H9 (cell line): ENCODE data around the gene TFAP2A. TPM values are rescaled to one million over a fixed set of nuclear protein-coding genes. Genes with fewer than 3 reads are reported as not detected.

Experiments used
- DNase-seq: peaks from one replicate; pipeline ENCODE4 v3.0.0-alpha.2; 2017
- H2AFZ ChIP-seq: one replicate; pipeline ENCODE4 v1.6.1; 2013; ENCODE audit warnings: mild to moderate bottlenecking, low read length, control low read depth, moderate library complexity
- H2AK5ac ChIP-seq: 2 replicates; pipeline ENCODE4 v1.6.1; 2013; ENCODE audit warnings: low read length, control low read depth, mixed read lengths; ENCODE audit not compliant: insufficient read length
- H2BK120ac ChIP-seq: one replicate; pipeline ENCODE4 v1.6.1; 2013; ENCODE audit warnings: low read depth, mild to moderate bottlenecking, low read length, control low read depth, inconsistent platforms; ENCODE audit not compliant: poor library complexity, severe bottlenecking
- H2BK12ac ChIP-seq: 2 replicates; pipeline ENCODE4 v1.6.1; 2013; ENCODE audit warnings: low read length, control low read depth, mixed read lengths, low read depth; ENCODE audit not compliant: insufficient read length
- H2BK15ac ChIP-seq: 2 replicates; pipeline ENCODE4 v1.6.1; 2013; ENCODE audit warnings: low read depth, low read length, control low read depth
- H2BK20ac ChIP-seq: one replicate; pipeline ENCODE4 v1.6.1; 2013; ENCODE audit warnings: low read depth, mild to moderate bottlenecking, low read length, control low read depth, inconsistent platforms; ENCODE audit not compliant: poor library complexity, severe bottlenecking
- H2BK5ac ChIP-seq: 2 replicates; pipeline ENCODE4 v1.6.1; 2013; ENCODE audit warnings: low read length, control low read depth, mixed read lengths; ENCODE audit not compliant: insufficient read length
- H3K14ac ChIP-seq: 2 replicates; pipeline ENCODE4 v1.6.1; 2013; ENCODE audit warnings: low read length, control low read depth; ENCODE audit not compliant: insufficient read depth
- H3K18ac ChIP-seq: 2 replicates; pipeline ENCODE4 v1.6.1; 2013; ENCODE audit warnings: low read depth, mild to moderate bottlenecking, mixed read lengths, low read length, control low read depth; ENCODE audit not compliant: insufficient read length
- H3K23ac ChIP-seq: 2 replicates; pipeline ENCODE4 v1.6.1; 2013; ENCODE audit warnings: low read length, control low read depth, mixed read lengths, low read depth; ENCODE audit not compliant: insufficient read length
- H3K23me2 ChIP-seq: 2 replicates; pipeline ENCODE4 v1.6.1; 2013; ENCODE audit warnings: low read depth, mild to moderate bottlenecking, mixed read lengths, low read length, control low read depth; ENCODE audit not compliant: insufficient read length, poor library complexity, severe bottlenecking
- H3K27ac ChIP-seq: 2 replicates; pipeline ENCODE4 v1.5.1; 2013; ENCODE audit warnings: low read length, control low read depth, mixed read lengths, low read depth; ENCODE audit not compliant: insufficient read length
- H3K27me3 ChIP-seq: 2 replicates; pipeline ENCODE4 v1.6.1; 2013; ENCODE audit warnings: low read length, control low read depth, inconsistent platforms; ENCODE audit not compliant: insufficient read depth
- H3K4ac ChIP-seq: 2 replicates; pipeline ENCODE4 v1.6.1; 2013; ENCODE audit warnings: low read depth, mild to moderate bottlenecking, control low read depth, inconsistent platforms, low read length, moderate library complexity
- H3K4me1 ChIP-seq: 2 replicates; pipeline ENCODE4 v1.6.1; 2013; ENCODE audit warnings: low read length, control low read depth, inconsistent platforms; ENCODE audit not compliant: insufficient read depth
- H3K4me2 ChIP-seq: 2 replicates; pipeline ENCODE4 v1.6.1; 2013; ENCODE audit warnings: low read length, control low read depth, mixed read lengths; ENCODE audit not compliant: insufficient read length, insufficient read depth
- H3K56ac ChIP-seq: 2 replicates; pipeline ENCODE4 v1.6.1; 2013; ENCODE audit warnings: low read depth, mild to moderate bottlenecking, mixed read lengths, low read length, control low read depth; ENCODE audit not compliant: insufficient read length
- H3K79me1 ChIP-seq: 2 replicates; pipeline ENCODE4 v1.6.1; 2013; ENCODE audit warnings: low read depth, mild to moderate bottlenecking, moderate library complexity, low read length, control low read depth, inconsistent platforms; ENCODE audit not compliant: insufficient read depth, poor library complexity, severe bottlenecking
- H3K79me2 ChIP-seq: 2 replicates; pipeline ENCODE4 v1.6.1; 2013; ENCODE audit warnings: low read length, control low read depth, inconsistent platforms; ENCODE audit not compliant: insufficient read depth
- H3K9ac ChIP-seq: 2 replicates; pipeline ENCODE4 v1.6.1; 2013; ENCODE audit warnings: low read length, control low read depth, mixed read lengths; ENCODE audit not compliant: insufficient read length; ENCODE audit errors: extremely low read depth
- H3K9me3 ChIP-seq: one replicate; pipeline ENCODE4 v1.6.1; 2013; ENCODE audit warnings: low read depth, low read length, inconsistent platforms; ENCODE audit not compliant: control insufficient read depth
- H3T11ph ChIP-seq: one replicate; pipeline ENCODE4 v1.6.1; 2013; ENCODE audit warnings: mild to moderate bottlenecking, low read length, control low read depth, inconsistent platforms
- H4K20me1 ChIP-seq: one replicate; pipeline ENCODE4 v1.6.1; 2013; ENCODE audit not compliant: control insufficient read depth, insufficient read length, insufficient read depth
- H4K5ac ChIP-seq: 2 replicates; pipeline ENCODE4 v1.6.1; 2013; ENCODE audit warnings: low read depth, mild to moderate bottlenecking, mixed read lengths, low read length, control low read depth; ENCODE audit not compliant: insufficient read length
- H4K8ac ChIP-seq: replicated peaks from 2 replicates; pipeline ENCODE4 v1.6.1; 2013; ENCODE audit warnings: low read length, control low read depth, mixed read lengths, low read depth; ENCODE audit not compliant: insufficient read length
- H4K91ac ChIP-seq: 2 replicates; pipeline ENCODE4 v1.6.1; 2013; ENCODE audit warnings: low read depth, mild to moderate bottlenecking, moderate library complexity, mixed read lengths, low read length, control low read depth; ENCODE audit not compliant: insufficient read length
- H3K27ac Mint-ChIP-seq, 3 experiments: 2 replicates in 2 of 3; 3 replicates in 1 of 3; pipeline ENCODE4 v1.8.0; 2020 to 2021; ENCODE audit warnings: mixed read lengths in 3 of 3, mild to moderate bottlenecking in 1 of 3, moderate library complexity in 1 of 3
- H3K27me3 Mint-ChIP-seq: 2 replicates; pipeline ENCODE4 v1.8.0; 2021; ENCODE audit warnings: low read depth, mild to moderate bottlenecking, moderate library complexity, mixed read lengths
- H3K36me3 Mint-ChIP-seq, 3 experiments: 2 replicates in 2 of 3; 3 replicates in 1 of 3; pipeline ENCODE4 v1.8.0; 2020 to 2021; ENCODE audit warnings: low read depth in 3 of 3, mixed read lengths in 3 of 3; ENCODE audit not compliant: insufficient read depth in 1 of 3
- H3K4me1 Mint-ChIP-seq, 2 experiments: 2 replicates each; pipeline ENCODE4 v1.8.0; 2020; ENCODE audit warnings: mixed read lengths in 2 of 2
- H3K4me3 Mint-ChIP-seq, 2 experiments: 2 replicates in 1 of 2; 3 replicates in 1 of 2; pipeline ENCODE4 v1.8.0; 2020 to 2021; ENCODE audit warnings: mild to moderate bottlenecking in 2 of 2, mixed read lengths in 2 of 2, moderate library complexity in 1 of 2
- H3K9me3 Mint-ChIP-seq, 2 experiments: 2 replicates in 1 of 2; 3 replicates in 1 of 2; pipeline ENCODE4 v1.8.0; 2020; ENCODE audit warnings: mild to moderate bottlenecking in 2 of 2, mixed read lengths in 2 of 2, moderate library complexity in 1 of 2
- CTCF ChIP-seq: fragments of 200-600 bp; sonication (generic); conservative IDR thresholded peaks from 3 replicates; pipeline ENCODE4 v1.8.0; 2021; ENCODE audit warnings: antibody characterized with exemption, mild to moderate bottlenecking
- WGBS: extraction: QIAGEN DNeasy Blood & Tissue Kit; methylation state at CpG from one replicate; pipeline ENCODE4 v1.1.7; 2013; ENCODE audit warnings: missing lambda C conversion rate, low lambda C conversion rate, mixed read lengths; ENCODE audit not compliant: insufficient read length; ENCODE audit errors: extremely low coverage; 5-methylcytosine and 5-hydroxymethylcytosine counted together
- total RNA-seq: library from RNA; stranded (reverse); gene quantifications from 2 replicates; pipeline ENCODE4 v1.2.1, GENCODE V29; 2021

The TFAP2A gene
- total RNA-seq, 1 experiment from 2014 or later = 2.6 TPM

DNA sequence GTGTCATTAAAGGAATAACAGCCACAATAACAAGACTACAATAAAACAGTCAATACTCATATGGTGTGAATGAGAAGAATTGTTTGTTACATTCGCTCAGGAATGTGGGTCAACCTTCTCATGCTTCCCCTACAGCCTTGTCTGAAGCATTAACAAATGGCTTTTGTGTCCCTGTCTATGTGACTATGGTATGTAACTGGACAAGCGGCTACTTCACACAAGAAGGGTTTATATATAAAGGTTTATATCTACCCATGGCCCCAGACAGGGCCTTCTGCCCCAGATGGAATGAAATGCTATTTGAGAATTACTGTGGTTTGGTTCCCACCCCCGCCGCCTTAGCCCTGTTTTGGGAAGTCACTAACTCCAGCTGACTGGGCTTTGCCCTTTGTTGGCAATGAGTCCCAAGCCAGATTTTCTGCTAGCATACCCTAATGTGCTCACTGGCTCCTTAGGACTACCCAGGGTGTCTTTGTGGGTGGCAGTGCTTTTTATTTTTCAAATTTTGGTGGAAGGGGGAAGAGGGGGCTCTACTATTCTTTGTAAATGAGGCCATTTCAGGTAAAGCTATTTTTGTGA, 39.4 kb downstream of the TFAP2A start:
- Histone ChIP-seq H2AK5ac (no peak overlapping the region), H3K18ac (no peak overlapping the region), H3K9me3 (no peaks in the 10 kb centered on the region), H3K27me3 (peaks cover 1% of the 10 kb centered on the region; the same call in 1 of the 2 replicates), H4K8ac (no peak overlapping the region), H3T11ph (no peak overlapping the region), H3K9ac (no peak overlapping the region), H3K79me2 (no peaks in the 10 kb centered on the region), H3K4ac (no peak overlapping the region), H3K23me2 (no peaks in the 10 kb centered on the region), H3K4me1 (no peaks in the 10 kb centered on the region), H3K27ac (no peak overlapping the region), H4K20me1 (no peaks in the 10 kb centered on the region), H2AFZ (no peak overlapping the region), H3K79me1 (no peaks in the 10 kb centered on the region), H2BK12ac (no peak overlapping the region), H3K56ac (no peak overlapping the region), H3K23ac (no peak overlapping the region), H3K4me2 (no peak overlapping the region), H2BK5ac (no peak overlapping the region), H2BK120ac (no peak overlapping the region), H4K91ac (no peak overlapping the region), H2BK15ac (no peak overlapping the region), H3K14ac (no peak overlapping the region), H2BK20ac (no peak overlapping the region), H4K5ac (no peak overlapping the region)
- H3K4me1 Mint-ChIP-seq = peaks cover 11 to 15% of the 10 kb centered on the region in 2 experiments
- TF ChIP-seq CTCF = no peak
- WGBS = no CpG with 5 or more reads among the region's 4 CpGs
- H3K36me3 Mint-ChIP-seq = no peaks in the 10 kb centered on the region
- H3K4me3 Mint-ChIP-seq = no peak overlapping the region
- no peak for DNase-seq
- H3K27ac Mint-ChIP-seq = no peak overlapping the region
- peaks cover 66% of the 10 kb centered on the region for H3K27me3 Mint-ChIP-seq
- no peaks in the 10 kb centered on the region; a peak in 1 of 5 replicates for H3K9me3 Mint-ChIP-seq
